Fibroblast of pulmonary artery (primary cell): ENCODE results near the gene ACTA2.
A peak's percentile ranks its signal among the peaks of the same experiment; 100 is the strongest.
"Not testable (repeated sequence)": the region's sequence is repeated elsewhere in the genome, so short reads cannot be mapped to it uniquely, and the experiment has no call there.

ENCODE experiments used
- DNase-seq: peaks from one replicate; pipeline ENCODE4 v3.0.0-alpha.2; 2010; ENCODE audit warnings: low read depth
- H3K4me3 ChIP-seq: replicated peaks from 2 replicates; pipeline ENCODE4 v1.5.1; 2011; ENCODE audit warnings: low read depth, mild to moderate bottlenecking, control low read depth, low read length, moderate library complexity
- TF ChIP-seq, protein P1 (sequence below): IDR thresholded peaks from 2 replicates; pipeline ENCODE4 v1.5.1; 2011; ENCODE audit warnings: mild to moderate bottlenecking, control low read depth, low read length, inconsistent platforms; ENCODE audit errors: missing control alignments

The ACTA2 gene

DNA sequence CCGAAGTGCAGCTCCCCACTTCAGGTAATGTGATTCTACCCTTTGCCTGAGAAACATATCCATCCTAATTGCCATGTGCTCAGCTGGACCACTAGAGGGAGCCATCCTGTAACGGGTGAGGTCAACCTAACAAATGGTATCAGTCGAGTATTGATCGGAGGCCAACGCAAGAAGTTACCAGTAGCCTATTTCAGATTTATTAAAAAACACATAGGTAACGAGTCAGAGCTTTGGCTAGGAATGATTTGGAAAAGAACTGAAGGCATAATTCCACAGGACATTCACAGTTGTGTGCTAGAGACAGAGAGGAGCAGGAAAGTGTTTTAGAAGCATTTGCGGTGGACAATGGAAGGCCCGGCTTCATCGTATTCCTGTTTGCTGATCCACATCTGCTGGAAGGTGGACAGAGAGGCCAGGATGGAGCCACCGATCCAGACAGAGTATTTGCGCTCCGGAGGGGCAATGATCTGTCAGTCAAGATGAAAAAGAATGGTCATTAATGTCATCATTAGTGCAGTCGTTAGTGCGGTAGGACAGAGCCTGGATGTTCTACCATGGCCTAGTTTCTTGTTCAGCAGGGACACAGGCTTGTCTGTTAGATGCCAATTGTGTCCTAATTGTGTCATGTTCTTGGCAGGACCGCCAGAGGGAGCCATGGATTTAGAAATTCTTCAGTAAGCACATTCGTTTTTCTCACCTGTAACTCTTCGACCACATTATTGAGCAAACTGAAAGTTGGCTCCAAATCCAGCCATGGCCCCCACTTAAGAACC, 17.5 kb downstream of the ACTA2 start:
- TF ChIP-seq, protein P1, sequence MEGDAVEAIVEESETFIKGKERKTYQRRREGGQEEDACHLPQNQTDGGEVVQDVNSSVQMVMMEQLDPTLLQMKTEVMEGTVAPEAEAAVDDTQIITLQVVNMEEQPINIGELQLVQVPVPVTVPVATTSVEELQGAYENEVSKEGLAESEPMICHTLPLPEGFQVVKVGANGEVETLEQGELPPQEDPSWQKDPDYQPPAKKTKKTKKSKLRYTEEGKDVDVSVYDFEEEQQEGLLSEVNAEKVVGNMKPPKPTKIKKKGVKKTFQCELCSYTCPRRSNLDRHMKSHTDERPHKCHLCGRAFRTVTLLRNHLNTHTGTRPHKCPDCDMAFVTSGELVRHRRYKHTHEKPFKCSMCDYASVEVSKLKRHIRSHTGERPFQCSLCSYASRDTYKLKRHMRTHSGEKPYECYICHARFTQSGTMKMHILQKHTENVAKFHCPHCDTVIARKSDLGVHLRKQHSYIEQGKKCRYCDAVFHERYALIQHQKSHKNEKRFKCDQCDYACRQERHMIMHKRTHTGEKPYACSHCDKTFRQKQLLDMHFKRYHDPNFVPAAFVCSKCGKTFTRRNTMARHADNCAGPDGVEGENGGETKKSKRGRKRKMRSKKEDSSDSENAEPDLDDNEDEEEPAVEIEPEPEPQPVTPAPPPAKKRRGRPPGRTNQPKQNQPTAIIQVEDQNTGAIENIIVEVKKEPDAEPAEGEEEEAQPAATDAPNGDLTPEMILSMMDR = peak; percentile 98
- peak; percentile 90 for DNase-seq
- H3K4me3 ChIP-seq = no peak overlapping the region

DNA sequence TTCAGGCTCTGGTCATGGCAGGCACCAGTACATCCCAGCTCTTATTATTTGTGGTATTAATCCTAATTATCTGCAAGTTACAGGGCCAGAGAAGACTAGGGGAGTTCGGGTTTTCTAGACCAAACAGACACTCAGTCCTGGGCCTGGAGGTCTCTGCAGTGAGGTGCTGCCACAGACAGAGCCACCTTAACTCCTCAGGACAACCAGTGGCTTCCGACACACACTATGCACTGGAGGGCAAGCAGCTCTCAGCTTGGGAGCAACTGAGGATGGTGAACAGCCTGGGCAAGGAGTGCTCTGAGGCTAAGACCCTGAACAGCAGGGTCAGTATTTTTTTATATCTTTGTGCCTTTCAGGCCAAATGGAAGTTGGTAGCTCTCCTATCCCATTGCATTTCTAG, 19.0 kb downstream of the ACTA2 start:
- DNase-seq = no peak
- no peak overlapping the region for H3K4me3 ChIP-seq
- TF ChIP-seq, protein P1 = no peak

GRCh38 chr10:88932539-88933256, 19.9 kb downstream of the ACTA2 start:
- DNase-seq = peak; percentile 86
- TF ChIP-seq, protein P1 = peak; percentile 97
- no peak overlapping the region for H3K4me3 ChIP-seq

DNA sequence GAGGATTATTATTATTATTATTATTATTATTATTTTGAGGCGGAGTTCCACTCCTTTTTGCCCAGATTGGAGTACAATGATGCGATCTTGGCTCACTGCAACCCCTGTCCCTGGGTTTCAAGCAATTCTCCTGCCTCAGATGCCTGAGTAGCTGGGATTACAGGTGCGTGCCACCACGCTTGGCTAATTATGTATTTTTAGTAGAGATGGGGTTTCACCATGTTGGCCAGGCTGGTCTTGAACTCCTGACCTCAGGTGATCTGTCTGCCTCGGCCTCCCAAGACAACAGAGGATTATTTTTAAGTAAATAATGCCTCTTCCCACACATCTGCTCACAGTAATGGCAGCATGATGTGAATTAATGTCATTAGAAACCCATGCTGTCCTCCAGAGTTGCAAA, 20.5 kb downstream of the ACTA2 start:
- not testable (repeated sequence) for H3K4me3 ChIP-seq, DNase-seq

- DNase-seq = no peak
- H3K4me3 ChIP-seq = no peak overlapping the region
- TF ChIP-seq, protein P1 = no peak
Measured at GRCh38 chr10:88931548-88931947, 21.0 kb downstream of the ACTA2 start.

- no peak for DNase-seq
- TF ChIP-seq, protein P1 = no peak
- no peak overlapping the region for H3K4me3 ChIP-seq
Measured at GRCh38 chr10:88928254-88928653, 24.3 kb downstream of the ACTA2 start.

DNA sequence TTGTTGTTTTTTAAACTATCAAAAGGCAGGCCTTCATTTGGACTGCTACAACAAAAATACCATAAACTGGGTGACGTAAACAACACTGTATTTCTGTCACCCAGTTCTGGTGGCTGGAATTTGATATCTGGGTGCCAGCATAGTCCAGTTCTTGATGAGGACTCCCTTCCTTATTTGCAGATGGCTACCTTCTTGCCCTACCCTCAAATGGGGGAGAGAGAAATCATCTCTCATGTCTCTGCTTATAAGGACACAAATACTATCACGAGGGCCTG, 25.2 kb downstream of the ACTA2 start:
- TF ChIP-seq, protein P1 = no peak
- no peak for DNase-seq
- no peak overlapping the region for H3K4me3 ChIP-seq
